ENCODE data around the gene MAP7D1.
"Not testable (repeated sequence)": the region's sequence is repeated elsewhere in the genome, so short reads cannot be mapped to it uniquely, and the experiment has no call there.

The MAP7D1 gene

DNA sequence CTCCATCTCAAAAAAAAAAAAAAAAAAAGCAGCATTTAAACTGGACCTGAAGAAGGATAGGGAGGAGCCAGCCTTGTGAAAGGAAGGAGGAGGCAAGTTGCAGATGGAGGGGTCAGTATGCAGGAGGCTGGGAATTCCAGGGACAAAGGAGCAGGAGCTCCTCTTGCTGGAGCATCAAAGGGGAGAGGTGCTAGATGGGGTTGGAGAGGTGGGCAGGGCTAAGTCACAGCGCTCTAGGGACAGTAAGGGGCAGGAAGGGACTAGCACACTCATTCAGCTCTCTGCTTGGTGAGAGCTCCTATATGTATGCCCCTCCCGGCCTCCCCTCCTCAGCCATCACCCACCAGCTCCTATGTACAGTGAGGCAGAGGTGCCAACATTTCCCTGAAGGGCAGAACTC is 26.8 kb downstream of the MAP7D1 start:
- no peak overlapping the region for H3K27ac ChIP-seq
- TF ChIP-seq, protein P1, sequence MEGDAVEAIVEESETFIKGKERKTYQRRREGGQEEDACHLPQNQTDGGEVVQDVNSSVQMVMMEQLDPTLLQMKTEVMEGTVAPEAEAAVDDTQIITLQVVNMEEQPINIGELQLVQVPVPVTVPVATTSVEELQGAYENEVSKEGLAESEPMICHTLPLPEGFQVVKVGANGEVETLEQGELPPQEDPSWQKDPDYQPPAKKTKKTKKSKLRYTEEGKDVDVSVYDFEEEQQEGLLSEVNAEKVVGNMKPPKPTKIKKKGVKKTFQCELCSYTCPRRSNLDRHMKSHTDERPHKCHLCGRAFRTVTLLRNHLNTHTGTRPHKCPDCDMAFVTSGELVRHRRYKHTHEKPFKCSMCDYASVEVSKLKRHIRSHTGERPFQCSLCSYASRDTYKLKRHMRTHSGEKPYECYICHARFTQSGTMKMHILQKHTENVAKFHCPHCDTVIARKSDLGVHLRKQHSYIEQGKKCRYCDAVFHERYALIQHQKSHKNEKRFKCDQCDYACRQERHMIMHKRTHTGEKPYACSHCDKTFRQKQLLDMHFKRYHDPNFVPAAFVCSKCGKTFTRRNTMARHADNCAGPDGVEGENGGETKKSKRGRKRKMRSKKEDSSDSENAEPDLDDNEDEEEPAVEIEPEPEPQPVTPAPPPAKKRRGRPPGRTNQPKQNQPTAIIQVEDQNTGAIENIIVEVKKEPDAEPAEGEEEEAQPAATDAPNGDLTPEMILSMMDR (conservative IDR thresholded peaks at IDR 0.05): no peak

- H3K27ac ChIP-seq: no peak overlapping the region
- TF ChIP-seq, protein P1 (conservative IDR thresholded peaks at IDR 0.05): no peak
Measured at GRCh38 chr1:36183309-36183856, 27.4 kb downstream of the MAP7D1 start.

DNA sequence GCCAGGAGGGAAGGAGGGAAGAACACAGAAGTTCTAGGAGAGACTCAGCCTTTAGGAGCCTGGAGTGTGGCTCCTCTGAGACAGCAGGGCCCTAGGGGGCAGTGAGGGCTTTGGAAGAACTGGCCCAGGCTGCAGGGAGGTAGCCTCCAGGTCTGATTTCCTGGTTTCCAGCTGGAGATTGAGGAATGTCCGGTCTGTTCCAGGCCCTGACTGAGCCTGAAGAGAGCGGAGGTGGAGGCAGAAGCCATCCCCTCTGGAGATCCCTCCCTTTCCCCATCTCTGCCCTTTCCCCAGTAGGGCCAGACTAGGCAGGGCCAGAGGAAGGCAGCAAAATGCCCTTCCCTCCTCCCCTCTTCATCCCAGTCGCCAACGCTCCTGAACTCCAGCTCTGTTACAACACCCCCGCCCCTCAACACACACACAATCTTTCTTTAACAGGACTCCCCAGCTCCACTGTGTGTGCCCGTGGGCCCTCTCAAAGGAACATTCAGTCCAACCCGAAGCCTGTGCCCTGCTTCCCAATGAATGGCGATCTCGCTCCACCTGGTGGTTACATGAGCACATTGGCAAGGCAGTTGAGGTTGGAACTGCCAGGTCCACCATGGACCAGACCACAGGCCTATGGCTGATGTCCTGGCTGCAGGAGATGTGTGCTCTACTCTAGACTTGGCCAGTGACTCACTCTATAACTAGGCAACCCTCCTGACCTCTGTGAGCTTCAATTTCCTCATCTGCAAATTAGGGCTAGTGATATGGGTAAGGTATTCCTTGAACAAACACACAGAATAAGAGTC is 32.0 kb downstream of the MAP7D1 start:
- H3K27ac ChIP-seq: peak overlapping the region; percentile 69
- TF ChIP-seq, protein P1 (conservative IDR thresholded peaks at IDR 0.05): peak; percentile 89

DNA sequence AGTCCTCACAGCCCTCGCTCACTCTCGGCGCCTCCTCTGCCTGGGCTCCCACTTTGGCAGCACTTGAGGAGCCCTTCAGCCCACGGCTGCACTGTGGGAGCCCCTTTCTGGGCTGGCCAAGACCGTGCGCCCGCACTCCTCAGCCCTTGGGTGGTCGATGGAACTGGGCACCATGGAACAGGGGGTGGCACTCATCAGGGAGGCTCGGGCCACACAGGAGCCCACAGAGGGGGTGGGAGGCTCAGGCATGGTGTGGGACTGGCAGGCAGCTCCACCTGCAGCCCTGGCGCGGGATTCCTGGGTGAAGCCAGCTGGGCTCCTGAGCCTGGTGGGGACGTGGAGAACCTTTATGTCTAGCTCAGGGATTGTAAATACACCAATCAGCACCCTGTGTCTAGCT is 40.8 kb downstream of the MAP7D1 start:
- H3K27ac ChIP-seq: not testable (repeated sequence)

DNA sequence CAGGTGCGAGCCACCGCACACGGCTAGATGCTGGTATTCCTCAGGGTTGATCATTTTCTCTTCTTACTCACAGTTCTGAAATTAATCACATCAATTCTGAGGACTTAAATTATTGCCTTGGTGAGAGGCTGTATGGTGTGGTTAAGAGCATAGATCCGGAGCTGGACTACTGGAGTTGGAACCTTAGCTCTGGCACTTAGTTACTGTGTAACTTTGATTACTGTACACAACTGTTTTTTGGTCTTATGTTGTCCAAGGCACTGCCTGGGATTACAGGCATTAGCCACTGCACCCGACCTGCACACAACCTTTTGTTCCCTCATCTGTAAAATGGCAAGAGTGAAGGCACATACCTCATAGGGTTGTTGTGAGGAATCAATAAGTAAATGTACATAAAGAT is 42.7 kb downstream of the MAP7D1 start:
- TF ChIP-seq, protein P1 (conservative IDR thresholded peaks at IDR 0.05): no peak
- no peak overlapping the region for H3K27ac ChIP-seq

DNA sequence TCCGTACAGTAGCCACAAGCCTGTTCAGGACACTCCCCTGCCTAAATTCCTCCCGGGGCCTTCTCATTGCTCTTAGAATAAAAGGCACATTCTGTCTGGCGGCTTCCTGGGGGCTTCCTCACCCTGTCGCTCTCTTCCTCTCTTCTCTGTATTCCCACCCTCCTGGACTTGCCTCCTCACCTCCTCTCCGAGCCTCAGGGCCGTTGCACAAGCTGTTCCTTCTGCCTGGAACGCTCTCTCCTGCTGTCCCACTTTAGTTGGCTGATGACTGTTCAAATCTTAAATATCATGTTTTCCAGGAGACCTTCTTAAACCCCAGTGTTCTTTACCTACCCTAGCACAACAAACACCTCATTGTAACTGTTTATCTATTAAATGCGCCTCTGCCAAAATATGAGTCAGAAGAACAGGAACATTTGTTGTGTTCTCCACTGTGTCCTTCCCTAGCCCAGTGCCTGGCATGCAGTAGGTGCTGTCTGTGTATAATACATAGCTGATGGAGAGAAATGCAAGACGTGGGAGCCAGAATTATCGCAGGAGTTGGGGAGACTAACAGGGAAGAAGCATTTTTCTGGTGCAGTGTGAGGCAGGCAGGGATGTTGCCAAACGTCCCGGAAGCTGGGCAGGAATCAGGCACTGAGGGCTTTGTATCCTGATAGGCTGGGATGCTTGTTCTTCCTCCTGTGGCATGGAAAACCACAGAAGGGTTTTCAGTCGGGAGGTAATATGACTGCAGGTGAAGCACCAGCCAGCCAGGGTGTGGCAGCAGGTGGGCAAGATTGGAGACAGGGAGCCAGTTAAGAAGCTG is 44.2 kb downstream of the MAP7D1 start:
- TF ChIP-seq, protein P1 (conservative IDR thresholded peaks at IDR 0.05): peak; percentile 43

GRCh38 chr1:36203027-36203553 is 47.1 kb downstream of the MAP7D1 start:
- peak overlapping the region; percentile 47 for H3K27ac ChIP-seq
- TF ChIP-seq, protein P1 (conservative IDR thresholded peaks at IDR 0.05): no peak

More for the DNA sequence above, 44.2 kb downstream of the MAP7D1 start:
- peak overlapping the region; percentile 77 for H3K27ac ChIP-seq
